H1 (cell line): ENCODE results near the gene LRRC4C. TPM values are rescaled to one million over a fixed set of nuclear protein-coding genes. Genes with fewer than 3 reads are reported as not detected.

ENCODE experiments used
- CEBPB ChIP-seq: IDR thresholded peaks from 2 replicates; pipeline ENCODE4 v1.6.1; 2012; ENCODE audit warnings: low read depth, low read length
- CHD7 ChIP-seq: fragments of 300-600 bp; sonication (generic); IDR thresholded peaks from 2 replicates; pipeline ENCODE4 v1.7.1; 2012; ENCODE audit warnings: low read length, moderate library complexity, mild to moderate bottlenecking, inconsistent platforms; ENCODE audit not compliant: insufficient replicate concordance
- CTCF ChIP-seq, 3 experiments: IDR thresholded peaks; 1 replicate in 2 of 3; 2 replicates in 1 of 3; pipeline versions ENCODE4 v1.5.1 to v1.6.1; 2011; ENCODE audit warnings: low read length in 3 of 3, mild to moderate bottlenecking in 3 of 3, inconsistent platforms in 2 of 3, low read depth in 1 of 3, moderate library complexity in 1 of 3; ENCODE audit not compliant: insufficient read depth in 1 of 3; ENCODE audit errors: control extremely low read depth in 1 of 3
- GTF2F1 ChIP-seq: IDR thresholded peaks from 2 replicates; pipeline ENCODE4 v1.6.1; 2012; ENCODE audit warnings: low read depth, low read length, improper control_type of control experiment, borderline replicate concordance
- JUND ChIP-seq: IDR thresholded peaks from 2 replicates; pipeline ENCODE4 v1.6.1; 2011; ENCODE audit warnings: mild to moderate bottlenecking, improper control_type of control experiment, low read length
- KDM1A ChIP-seq: fragments of 200-600, 300-600 bp; sonication (generic); IDR thresholded peaks from 2 replicates; pipeline ENCODE4 v1.7.1; 2016; ENCODE audit warnings: mild to moderate bottlenecking, low read length, borderline replicate concordance
- SP2 ChIP-seq: IDR thresholded peaks from 2 replicates; pipeline ENCODE4 v1.6.1; 2012; ENCODE audit warnings: mild to moderate bottlenecking, low read length, inconsistent platforms
- polyA plus RNA-seq, 7 experiments: library from polyadenylated mRNA; depleted of rRNA in 3 of 7; stranded (reverse) in 5 of 7; unstranded in 2 of 7; fragments of >200 nt in 5 of 7; fragments of 200-250 nt in 2 of 7; gene quantifications; 1 replicate in 5 of 7; 2 replicates in 1 of 7; 4 replicates in 1 of 7; pipeline versions ENCODE4 v1.2.1 to v1.2.3, GENCODE V29; 2011 to 2013; ENCODE audit warnings: missing spikeins in 2 of 7, mixed read lengths in 2 of 7
- total RNA-seq: library from RNA; stranded (reverse); fragmentation: NEBNext Ultra II Directional; extraction: Animal tissue kit (Norgen Biotek cat#: 25700); gene quantifications from 2 replicates; pipeline ENCODE4 v1.2.1, GENCODE V29; 2021

Gene LRRC4C
- total and polyA plus RNA-seq, 2 of the 8 experiments (the other 6 are each of a cell fraction or from before 2014, with no cell fraction given), result 0.23 to 2.2 TPM

- TF ChIP-seq CHD7, result no peak
- no peak for TF ChIP-seq SP2
- no peak for TF ChIP-seq CTCF (IDR thresholded peaks at IDR 0.05; ENCODE audit: control extremely low read depth in 1 of 3, insufficient read depth in 1 of 3, low read depth in 1 of 3, low read length in 3 of 3)
- no peak for TF ChIP-seq CEBPB
- no peak for TF ChIP-seq JUND
- TF ChIP-seq KDM1A, result no peak
- TF ChIP-seq GTF2F1, result no peak
- TF ChIP-seq, all 59 proteins: peak for 0
These were observed 1185.4 kb downstream of the LRRC4C start (continued) for GRCh38 chr11:40274017-40274416.
